HepG2 (cell line): ENCODE data around the gene ARHGEF4. TPM values are rescaled to one million over a fixed set of nuclear protein-coding genes. Genes with fewer than 3 reads are reported as not detected.

ENCODE experiments used
- AKAP8 ChIP-seq: sonication (generic); formaldehyde crosslinking; IDR thresholded peaks from 2 replicates; pipeline ENCODE4 v1.5.1; 2020; ENCODE audit warnings: mild to moderate bottlenecking, missing genetic modification reagents
- ATM ChIP-seq: fragments of 450-650 bp; IDR thresholded peaks from 2 replicates; pipeline ENCODE4 v1.7.1; 2017; ENCODE audit warnings: mild to moderate bottlenecking, borderline replicate concordance
- CC2D1A ChIP-seq: sonication (generic); formaldehyde crosslinking; IDR thresholded peaks from 2 replicates; pipeline ENCODE4 v1.8.1; 2023; ENCODE audit warnings: mild to moderate bottlenecking, missing genetic modification reagents
- CEBPG ChIP-seq: IDR thresholded peaks from 2 replicates; pipeline ENCODE4 v1.6.1; 2016
- HDAC6 ChIP-seq: fragments of 200-600 bp; sonication (generic); IDR thresholded peaks from 2 replicates; pipeline ENCODE4 v1.7.0; 2017; ENCODE audit warnings: mild to moderate bottlenecking, antibody characterized with exemption, low read length, low read depth
- MAFG ChIP-seq: sonication (generic); formaldehyde crosslinking; IDR thresholded peaks from 2 replicates; pipeline ENCODE4 v1.5.1; 2020; ENCODE audit warnings: mild to moderate bottlenecking, missing genetic modification reagents
- NR2C2 ChIP-seq: sonication (generic); formaldehyde crosslinking; IDR thresholded peaks from 2 replicates; pipeline ENCODE4 v1.4.0; 2020; ENCODE audit warnings: missing genetic modification reagents, mild to moderate bottlenecking, moderate library complexity, borderline replicate concordance
- PAX8 ChIP-seq: sonication (generic); formaldehyde crosslinking; IDR thresholded peaks from 2 replicates; pipeline ENCODE4 v1.8.0; 2022; ENCODE audit warnings: mild to moderate bottlenecking, missing genetic modification reagents, borderline replicate concordance
- RNF2 ChIP-seq: fragments of 450-650 bp; conservative IDR thresholded peaks from 2 replicates; pipeline ENCODE4 v1.6.1; 2016; ENCODE audit warnings: low read depth
- SYNCRIP ChIP-seq: fragments of 200-400 bp; formaldehyde crosslinking; IDR thresholded peaks from 2 replicates; pipeline ENCODE4 v1.6.1; 2018; ENCODE audit warnings: mild to moderate bottlenecking, low read depth, low read length; ENCODE audit not compliant: insufficient read depth
- ZNF143 ChIP-seq: sonication (generic); formaldehyde crosslinking; IDR thresholded peaks from 2 replicates; pipeline ENCODE4 v1.4.0; 2020; ENCODE audit warnings: missing genetic modification reagents
- ZNF160 ChIP-seq: sonication (generic); formaldehyde crosslinking; IDR thresholded peaks from 2 replicates; pipeline ENCODE4 v1.8.0; 2022; ENCODE audit warnings: mild to moderate bottlenecking, inconsistent platforms, missing genetic modification reagents
- ZNF564 ChIP-seq: sonication (generic); formaldehyde crosslinking; IDR thresholded peaks from 2 replicates; pipeline ENCODE4 v1.8.1; 2023; ENCODE audit warnings: mild to moderate bottlenecking, missing genetic modification reagents
- ZNF605 ChIP-seq: sonication (generic); formaldehyde crosslinking; IDR thresholded peaks from 2 replicates; pipeline ENCODE4 v1.8.0; 2022; ENCODE audit warnings: mild to moderate bottlenecking, missing genetic modification reagents
- ZNF674 ChIP-seq: sonication (generic); formaldehyde crosslinking; IDR thresholded peaks from 2 replicates; pipeline ENCODE4 v1.5.0; 2020; ENCODE audit warnings: low read depth, mild to moderate bottlenecking, missing genetic modification reagents
- ZSCAN25 ChIP-seq: sonication (generic); formaldehyde crosslinking; IDR thresholded peaks from 2 replicates; pipeline ENCODE4 v1.8.0; 2022; ENCODE audit warnings: mild to moderate bottlenecking, missing genetic modification reagents
- polyA plus RNA-seq, 8 experiments: library from polyadenylated mRNA; depleted of rRNA in 3 of 8; stranded (reverse) in 7 of 8; unstranded in 1 of 8; fragments of >200 nt; fragmentation: Illumina TruSeq in 4 of 8; extraction: Trizol in 4 of 8; gene quantifications; 2 replicates each; pipeline versions ENCODE4 v1.2.1 to v1.2.3, GENCODE V29; 2011 to 2016; ENCODE audit warnings: low read depth in 4 of 8, missing spikeins in 1 of 8, mixed read lengths in 1 of 8; ENCODE audit not compliant: insufficient read depth in 1 of 8
- total RNA-seq, 5 experiments: library from RNA; depleted of rRNA; stranded (reverse); fragments of >200 nt; fragmentation: Illumina TruSeq; extraction: Trizol; gene quantifications; 2 replicates each; pipeline ENCODE4 v1.2.3, GENCODE V29; 2016; ENCODE audit warnings: low read depth in 1 of 5
- TF ChIP-seq, protein P1 (sequence below): IDR thresholded peaks from 2 replicates; pipeline ENCODE4 v1.6.1; 2018; ENCODE audit warnings: missing genetic modification reagents
- TF ChIP-seq, protein P2 (sequence below): IDR thresholded peaks from 2 replicates; pipeline ENCODE4 v1.6.1; 2016; ENCODE audit warnings: missing biosample characterization, missing genetic modification reagents, low read depth
- TF ChIP-seq, protein P3 (sequence below): sonication (generic); formaldehyde crosslinking; IDR thresholded peaks from 2 replicates; pipeline ENCODE4 v1.9.0; 2021; ENCODE audit warnings: missing genetic modification reagents, mild to moderate bottlenecking, borderline replicate concordance
- TF ChIP-seq, protein P4 (sequence below): sonication (generic); formaldehyde crosslinking; IDR thresholded peaks from 2 replicates; pipeline ENCODE4 v1.5.1; 2020; ENCODE audit warnings: mild to moderate bottlenecking, moderate library complexity, missing genetic modification reagents
- TF ChIP-seq, protein P5 (sequence below): sonication (generic); formaldehyde crosslinking; IDR thresholded peaks from 2 replicates; pipeline ENCODE4 v1.4.0; 2020; ENCODE audit warnings: mild to moderate bottlenecking, missing genetic modification reagents
- TF ChIP-seq, protein P6 (sequence below): fragments of 450-650 bp; IDR thresholded peaks from 2 replicates; pipeline ENCODE4 v1.6.1; 2017; ENCODE audit warnings: mild to moderate bottlenecking

ARHGEF4 gene
- total and polyA plus RNA-seq, 2 of the 13 experiments (the other 11 are each of a cell fraction or from before 2014, with no cell fraction given), result 0.11 to 0.13 TPM

DNA sequence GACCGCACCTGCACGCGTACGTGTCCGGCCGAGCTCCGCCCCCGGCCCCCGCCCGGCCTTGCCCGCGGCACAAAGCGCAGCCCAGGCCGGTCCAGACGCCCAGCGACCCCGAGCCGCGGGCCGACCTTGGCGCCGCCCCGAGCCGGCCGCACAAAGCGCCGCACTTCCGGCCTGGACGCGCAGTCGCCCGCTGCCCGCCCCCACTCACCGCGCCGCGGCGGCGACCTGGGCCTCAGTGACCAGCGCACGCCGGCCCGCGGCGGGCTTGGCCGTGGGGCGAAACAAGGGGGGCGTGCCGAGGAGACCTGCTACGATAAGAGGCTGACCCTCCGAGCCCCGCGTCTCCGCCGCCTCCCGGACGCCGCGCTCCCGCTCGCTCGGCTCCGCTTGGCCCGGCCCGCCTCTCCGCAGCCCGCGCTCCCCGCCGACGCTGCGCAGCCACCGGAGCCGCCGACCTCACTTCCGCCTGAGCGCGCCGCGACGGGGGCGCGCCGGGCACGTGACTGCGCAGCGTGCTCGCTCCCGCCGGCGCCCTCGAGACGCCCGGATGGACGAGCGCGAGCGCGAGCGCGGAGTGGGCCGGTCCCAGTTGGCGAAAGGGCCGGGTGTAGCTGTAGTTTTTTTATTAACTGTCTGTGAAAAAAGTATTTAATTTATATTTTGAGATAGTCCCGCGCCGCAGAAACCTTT is 256.4 kb downstream of the ARHGEF4 start, which contains the start of gene FAM168B (continued):
- TF ChIP-seq, protein P1, sequence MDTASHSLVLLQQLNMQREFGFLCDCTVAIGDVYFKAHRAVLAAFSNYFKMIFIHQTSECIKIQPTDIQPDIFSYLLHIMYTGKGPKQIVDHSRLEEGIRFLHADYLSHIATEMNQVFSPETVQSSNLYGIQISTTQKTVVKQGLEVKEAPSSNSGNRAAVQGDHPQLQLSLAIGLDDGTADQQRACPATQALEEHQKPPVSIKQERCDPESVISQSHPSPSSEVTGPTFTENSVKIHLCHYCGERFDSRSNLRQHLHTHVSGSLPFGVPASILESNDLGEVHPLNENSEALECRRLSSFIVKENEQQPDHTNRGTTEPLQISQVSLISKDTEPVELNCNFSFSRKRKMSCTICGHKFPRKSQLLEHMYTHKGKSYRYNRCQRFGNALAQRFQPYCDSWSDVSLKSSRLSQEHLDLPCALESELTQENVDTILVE (CRISPR knock-in tag), result peak; percentile 86; the same call in 1 of the 2 replicates
- TF ChIP-seq AKAP8 (CRISPR knock-in tag) (no peak; the same call in none of the 2 replicates), PAX8 (CRISPR knock-in tag) (peak; percentile 96), NR2C2 (CRISPR knock-in tag) (peak; percentile 81), ZNF605 (CRISPR knock-in tag) (no peak), ZNF143 (CRISPR knock-in tag) (no peak; the same call in 1 of the 2 replicates), SYNCRIP (no peak), CEBPG (CRISPR knock-in tag) (no peak), MAFG (no peak), ZNF564 (CRISPR knock-in tag) (no peak; the same call in 1 of the 2 replicates), RNF2 (peak; percentile 83; the same call in 1 of the 2 replicates), CC2D1A (CRISPR knock-in tag) (no peak), HDAC6 (no peak), ZNF674 (CRISPR knock-in tag) (peak; percentile 74; the same call in 1 of the 2 replicates), ATM (no peak), ZNF160 (CRISPR knock-in tag) (no peak; the same call in 1 of the 2 replicates), ZSCAN25 (CRISPR knock-in tag) (no peak)
- TF ChIP-seq, protein P2, sequence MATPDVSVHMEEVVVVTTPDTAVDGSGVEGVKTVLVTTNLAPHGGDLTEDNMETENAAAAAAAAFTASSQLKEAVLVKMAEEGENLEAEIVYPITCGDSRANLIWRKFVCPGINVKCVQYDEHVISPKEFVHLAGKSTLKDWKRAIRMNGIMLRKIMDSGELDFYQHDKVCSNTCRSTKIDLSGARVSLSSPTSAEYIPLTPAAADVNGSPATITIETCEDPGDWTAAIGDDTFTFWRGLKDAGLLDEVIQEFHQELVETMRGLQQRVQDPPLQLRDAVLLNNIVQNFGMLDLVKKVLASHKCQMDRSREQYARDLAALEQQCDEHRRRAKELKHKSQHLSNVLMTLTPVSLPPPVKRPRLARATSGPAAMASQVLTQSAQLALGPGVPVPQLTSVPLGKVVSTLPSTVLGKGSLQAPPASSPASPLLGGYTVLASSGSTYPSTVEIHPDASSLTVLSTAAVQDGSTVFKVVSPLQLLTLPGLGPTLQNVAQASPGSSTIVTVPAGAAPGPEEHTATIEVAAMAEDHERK (CRISPR knock-in tag), result peak; percentile 94
- TF ChIP-seq, protein P3, sequence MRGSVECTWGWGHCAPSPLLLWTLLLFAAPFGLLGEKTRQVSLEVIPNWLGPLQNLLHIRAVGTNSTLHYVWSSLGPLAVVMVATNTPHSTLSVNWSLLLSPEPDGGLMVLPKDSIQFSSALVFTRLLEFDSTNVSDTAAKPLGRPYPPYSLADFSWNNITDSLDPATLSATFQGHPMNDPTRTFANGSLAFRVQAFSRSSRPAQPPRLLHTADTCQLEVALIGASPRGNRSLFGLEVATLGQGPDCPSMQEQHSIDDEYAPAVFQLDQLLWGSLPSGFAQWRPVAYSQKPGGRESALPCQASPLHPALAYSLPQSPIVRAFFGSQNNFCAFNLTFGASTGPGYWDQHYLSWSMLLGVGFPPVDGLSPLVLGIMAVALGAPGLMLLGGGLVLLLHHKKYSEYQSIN (CRISPR knock-in tag), result no peak
- TF ChIP-seq, protein P4, sequence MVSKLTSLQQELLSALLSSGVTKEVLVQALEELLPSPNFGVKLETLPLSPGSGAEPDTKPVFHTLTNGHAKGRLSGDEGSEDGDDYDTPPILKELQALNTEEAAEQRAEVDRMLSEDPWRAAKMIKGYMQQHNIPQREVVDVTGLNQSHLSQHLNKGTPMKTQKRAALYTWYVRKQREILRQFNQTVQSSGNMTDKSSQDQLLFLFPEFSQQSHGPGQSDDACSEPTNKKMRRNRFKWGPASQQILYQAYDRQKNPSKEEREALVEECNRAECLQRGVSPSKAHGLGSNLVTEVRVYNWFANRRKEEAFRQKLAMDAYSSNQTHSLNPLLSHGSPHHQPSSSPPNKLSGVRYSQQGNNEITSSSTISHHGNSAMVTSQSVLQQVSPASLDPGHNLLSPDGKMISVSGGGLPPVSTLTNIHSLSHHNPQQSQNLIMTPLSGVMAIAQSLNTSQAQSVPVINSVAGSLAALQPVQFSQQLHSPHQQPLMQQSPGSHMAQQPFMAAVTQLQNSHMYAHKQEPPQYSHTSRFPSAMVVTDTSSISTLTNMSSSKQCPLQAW (CRISPR knock-in tag), result no peak
- TF ChIP-seq, protein P5, sequence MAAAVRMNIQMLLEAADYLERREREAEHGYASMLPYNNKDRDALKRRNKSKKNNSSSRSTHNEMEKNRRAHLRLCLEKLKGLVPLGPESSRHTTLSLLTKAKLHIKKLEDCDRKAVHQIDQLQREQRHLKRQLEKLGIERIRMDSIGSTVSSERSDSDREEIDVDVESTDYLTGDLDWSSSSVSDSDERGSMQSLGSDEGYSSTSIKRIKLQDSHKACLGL (CRISPR knock-in tag), result no peak
- TF ChIP-seq, protein P6, sequence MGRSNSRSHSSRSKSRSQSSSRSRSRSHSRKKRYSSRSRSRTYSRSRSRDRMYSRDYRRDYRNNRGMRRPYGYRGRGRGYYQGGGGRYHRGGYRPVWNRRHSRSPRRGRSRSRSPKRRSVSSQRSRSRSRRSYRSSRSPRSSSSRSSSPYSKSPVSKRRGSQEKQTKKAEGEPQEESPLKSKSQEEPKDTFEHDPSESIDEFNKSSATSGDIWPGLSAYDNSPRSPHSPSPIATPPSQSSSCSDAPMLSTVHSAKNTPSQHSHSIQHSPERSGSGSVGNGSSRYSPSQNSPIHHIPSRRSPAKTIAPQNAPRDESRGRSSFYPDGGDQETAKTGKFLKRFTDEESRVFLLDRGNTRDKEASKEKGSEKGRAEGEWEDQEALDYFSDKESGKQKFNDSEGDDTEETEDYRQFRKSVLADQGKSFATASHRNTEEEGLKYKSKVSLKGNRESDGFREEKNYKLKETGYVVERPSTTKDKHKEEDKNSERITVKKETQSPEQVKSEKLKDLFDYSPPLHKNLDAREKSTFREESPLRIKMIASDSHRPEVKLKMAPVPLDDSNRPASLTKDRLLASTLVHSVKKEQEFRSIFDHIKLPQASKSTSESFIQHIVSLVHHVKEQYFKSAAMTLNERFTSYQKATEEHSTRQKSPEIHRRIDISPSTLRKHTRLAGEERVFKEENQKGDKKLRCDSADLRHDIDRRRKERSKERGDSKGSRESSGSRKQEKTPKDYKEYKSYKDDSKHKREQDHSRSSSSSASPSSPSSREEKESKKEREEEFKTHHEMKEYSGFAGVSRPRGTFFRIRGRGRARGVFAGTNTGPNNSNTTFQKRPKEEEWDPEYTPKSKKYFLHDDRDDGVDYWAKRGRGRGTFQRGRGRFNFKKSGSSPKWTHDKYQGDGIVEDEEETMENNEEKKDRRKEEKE, result no peak
